SK-N-SH (cell line): ENCODE measurements around the gene CALML4. TPM values are rescaled to one million over a fixed set of nuclear protein-coding genes. Genes with fewer than 3 reads are reported as not detected.

Source experiments
- CTCF ChIA-PET: fragments of 300-600, 350-600 bp; formaldehyde crosslinking; extraction: SDS; loops from one replicate; lab custom pipeline; 2021; lab: Yijun Ruan, JAX
- POLR2A ChIA-PET: fragments of 350-600 bp; sonication (Branson Sonifier 250); formaldehyde crosslinking; extraction: SDS; loops from one replicate; lab custom pipeline; 2020; ENCODE audit warnings: antibody characterized with exemption, inconsistent platforms; lab: Yijun Ruan, JAX
- DNase-seq: peaks from one replicate; pipeline ENCODE4 v3.0.0; 2012
- H2AFZ ChIP-seq: fragments of 200-600 bp; sonication (generic); 2 replicates; pipeline ENCODE4 v1.8.1; 2016; ENCODE audit warnings: antibody characterized with exemption, mild to moderate bottlenecking, low read depth
- H3F3A ChIP-seq: fragments of 200-600 bp; sonication (generic); replicated peaks from 2 replicates; pipeline ENCODE3; 2016; ENCODE audit warnings: antibody characterized with exemption, mild to moderate bottlenecking; ENCODE audit not compliant: insufficient read depth
- H3K27ac ChIP-seq, 2 experiments: fragments of 200-500 bp in 1 of 2; fragments of 200-600 bp in 1 of 2; sonication (Bioruptor generic) in 1 of 2; sonication (generic), shearing (Covaris generic) in 1 of 2; 2 replicates each; pipeline versions ENCODE4 v1.5.1 to v1.6.1; 2014 to 2016; ENCODE audit warnings: low read depth in 2 of 2, inconsistent platforms in 1 of 2, low read length in 1 of 2, mild to moderate bottlenecking in 1 of 2, mixed read lengths in 1 of 2
- H3K27me3 ChIP-seq: fragments of 200-600 bp; sonication (generic), shearing (Covaris generic); 2 replicates; pipeline ENCODE4 v1.6.1; 2016; ENCODE audit warnings: mixed run types; ENCODE audit not compliant: insufficient read depth
- H3K36me3 ChIP-seq, 2 experiments: fragments of 200-500 bp in 1 of 2; fragments of 200-600 bp in 1 of 2; sonication (Bioruptor generic) in 1 of 2; sonication (generic) in 1 of 2; replicated peaks in 1 of 2; 2 replicates each; pipeline versions ENCODE3 to v1.5.1; 2014 to 2016; ENCODE audit warnings: low read length in 1 of 2, mild to moderate bottlenecking in 1 of 2; ENCODE audit not compliant: insufficient read depth in 2 of 2, control insufficient read depth in 1 of 2
- H3K4me1 ChIP-seq, 2 experiments: fragments of 200-500 bp in 1 of 2; fragments of 200-600 bp in 1 of 2; sonication (Bioruptor generic) in 1 of 2; sonication (generic), shearing (Covaris generic) in 1 of 2; 2 replicates each; pipeline versions ENCODE4 v1.5.1 to v1.6.1; 2014 to 2016; ENCODE audit warnings: low read depth in 1 of 2, low read length in 1 of 2, mixed run types in 1 of 2; ENCODE audit not compliant: insufficient read depth in 2 of 2, control insufficient read depth in 1 of 2
- H3K4me2 ChIP-seq: fragments of 200-600 bp; sonication (generic), shearing (Covaris generic); 2 replicates; pipeline ENCODE4 v1.6.1; 2017; ENCODE audit warnings: mixed run types
- H3K4me3 ChIP-seq, 2 experiments: fragments of 200-500 bp in 1 of 2; fragments of 200-600 bp in 1 of 2; sonication (Bioruptor generic) in 1 of 2; sonication (generic), shearing (Covaris generic) in 1 of 2; 2 replicates each; pipeline versions ENCODE4 v1.5.1 to v1.8.1; 2014 to 2016; ENCODE audit warnings: low read depth in 2 of 2, inconsistent platforms in 1 of 2, low read length in 1 of 2, mild to moderate bottlenecking in 1 of 2, mixed read lengths in 1 of 2, moderate library complexity in 1 of 2
- H3K79me2 ChIP-seq: fragments of 200-600 bp; sonication (generic); 2 replicates; pipeline ENCODE4 v1.8.1; 2017; ENCODE audit warnings: mild to moderate bottlenecking; ENCODE audit not compliant: insufficient read depth
- H3K9ac ChIP-seq: fragments of 200-600 bp; sonication (generic); 2 replicates; pipeline ENCODE4 v1.6.1; 2017; ENCODE audit warnings: mixed run types
- H3K9me2 ChIP-seq: fragments of 200-600 bp; sonication (generic); 2 replicates; pipeline ENCODE4 v1.6.1; 2017; ENCODE audit warnings: mixed run types
- H3K9me3 ChIP-seq: fragments of 200-600 bp; sonication (generic); 2 replicates; pipeline ENCODE4 v1.6.1; 2017; ENCODE audit warnings: mixed run types, mild to moderate bottlenecking, moderate library complexity
- H4K20me1 ChIP-seq: fragments of 200-600 bp; sonication (generic); 2 replicates; pipeline ENCODE4 v1.6.1; 2017; ENCODE audit warnings: mild to moderate bottlenecking, mixed run types; ENCODE audit not compliant: insufficient read depth
- EP300 ChIP-seq, 2 experiments: IDR thresholded peaks; 2 replicates each; pipeline versions ENCODE4 v1.4.0 to v1.6.1; 2012; ENCODE audit warnings: borderline replicate concordance in 1 of 2, low read depth in 1 of 2, low read length in 1 of 2
- EZH2phosphoT487 ChIP-seq: fragments of 200-600 bp; sonication (generic); IDR thresholded peaks from 2 replicates; pipeline ENCODE4 v1.6.1; 2017; ENCODE audit warnings: low read depth, mixed run types, mild to moderate bottlenecking, antibody characterized with exemption, moderate library complexity, borderline replicate concordance
- FOSL2 ChIP-seq: IDR thresholded peaks from 2 replicates; pipeline ENCODE4 v1.4.0; 2012; ENCODE audit warnings: low read depth, mild to moderate bottlenecking, moderate library complexity, borderline replicate concordance
- GABPA ChIP-seq: IDR thresholded peaks from 2 replicates; pipeline ENCODE4 v1.4.0; 2012; ENCODE audit warnings: low read depth, mild to moderate bottlenecking
- JUND ChIP-seq: IDR thresholded peaks from 2 replicates; pipeline ENCODE4 v1.4.0; 2012
- MEF2A ChIP-seq: IDR thresholded peaks from 2 replicates; pipeline ENCODE4 v1.4.0; 2012; ENCODE audit warnings: low read depth, borderline replicate concordance
- MXI1 ChIP-seq: IDR thresholded peaks from 2 replicates; pipeline ENCODE4 v1.6.1; 2012; ENCODE audit warnings: mild to moderate bottlenecking, low read depth, low read length, improper control_type of control experiment
- RAD21 ChIP-seq: IDR thresholded peaks from 2 replicates; pipeline ENCODE4 v1.6.1; 2012; ENCODE audit warnings: mild to moderate bottlenecking, low read length
- RFX5 ChIP-seq: IDR thresholded peaks from 2 replicates; pipeline ENCODE4 v1.6.1; 2012; ENCODE audit warnings: mild to moderate bottlenecking, improper control_type of control experiment, low read length
- RXRA ChIP-seq: IDR thresholded peaks from 2 replicates; pipeline ENCODE4 v1.4.0; 2012; ENCODE audit warnings: low read depth, mild to moderate bottlenecking, borderline replicate concordance
- SIN3A ChIP-seq: IDR thresholded peaks from 2 replicates; pipeline ENCODE4 v1.6.1; 2012; ENCODE audit warnings: low read depth, mild to moderate bottlenecking, low read length, moderate library complexity, borderline replicate concordance
- SMC3 ChIP-seq: IDR thresholded peaks from 2 replicates; pipeline ENCODE4 v1.6.1; 2012; ENCODE audit warnings: low read depth, low read length, improper control_type of control experiment
- TAF1 ChIP-seq: IDR thresholded peaks from 2 replicates; pipeline ENCODE4 v1.6.1; 2012; ENCODE audit warnings: low read depth, mild to moderate bottlenecking, low read length, moderate library complexity, borderline replicate concordance
- YY1 ChIP-seq: IDR thresholded peaks from 2 replicates; pipeline ENCODE4 v1.4.0; 2012; ENCODE audit warnings: low read depth, mild to moderate bottlenecking
- WGBS: methylation state at CpG from one replicate; pipeline ENCODE4 v1.1.6; 2017; ENCODE audit warnings: low lambda C conversion rate; 5-methylcytosine and 5-hydroxymethylcytosine counted together
- polyA plus RNA-seq, 3 experiments: library from polyadenylated mRNA; depleted of rRNA; stranded (reverse); fragments of >200 nt; gene quantifications; 2 replicates each; pipeline ENCODE4 v1.2.3, GENCODE V29; 2012
- TF ChIP-seq, protein P1 (sequence below): fragments of 200-600 bp; sonication (generic); IDR thresholded peaks from 2 replicates; pipeline ENCODE4 v1.6.1; 2017; ENCODE audit warnings: antibody characterized with exemption, mild to moderate bottlenecking, moderate library complexity
- TF ChIP-seq, protein P2 (sequence below): IDR thresholded peaks from 2 replicates; pipeline ENCODE4 v1.4.0; 2012; ENCODE audit warnings: low read depth, borderline replicate concordance
- TF ChIP-seq, protein P3 (sequence below): IDR thresholded peaks from 2 replicates; pipeline ENCODE4 v1.4.0; 2012; ENCODE audit warnings: low read depth
- TF ChIP-seq, protein P4 (sequence below): IDR thresholded peaks from 2 replicates; pipeline ENCODE4 v1.4.0; 2012; ENCODE audit warnings: low read depth, borderline replicate concordance

The CALML4 gene
- polyA plus RNA-seq, 1 of the 3 experiments (the other 2 are of a cell fraction): 3.1 TPM

DNA sequence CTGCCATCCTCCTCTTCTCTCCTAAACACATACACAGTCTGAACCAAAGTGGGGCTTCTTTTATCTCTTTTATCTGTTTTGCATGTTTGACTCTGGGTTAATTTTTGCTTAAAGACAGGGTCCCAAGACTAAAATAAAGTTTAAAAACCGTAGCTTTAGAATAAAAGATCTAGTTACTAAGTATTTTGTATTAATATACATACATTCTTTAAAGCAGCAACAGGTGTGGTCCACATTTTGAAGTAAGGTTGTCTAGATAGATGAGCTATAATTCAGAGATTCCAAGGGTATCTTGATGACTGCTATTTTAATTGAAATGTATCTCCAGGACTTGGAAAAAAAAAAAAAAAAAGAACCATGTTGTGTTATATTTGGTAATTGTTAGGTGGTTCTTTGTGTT is 61.3 kb downstream of the CALML4 start:
- no peak for DNase-seq
- no peak overlapping the region for H3K4me3 ChIP-seq
- CTCF ChIA-PET: interaction anchor here (0.7 to 3.3 kb wide), 2 partner anchors 11 to 130 kb away, joined by 3 to 14 read pairs; no protein-coding TSS in a partner anchor
- TF ChIP-seq MEF2A (no peak), SMC3 (no peak), TAF1 (no peak), EZH2phosphoT487 (no peak), RXRA (no peak), YY1 (no peak), EP300 (IDR thresholded peaks at IDR 0.05; ENCODE audit: borderline replicate concordance in 1 of 2, low read depth in 1 of 2, low read length in 1 of 2) (no peak)
- TF ChIP-seq, protein P1, sequence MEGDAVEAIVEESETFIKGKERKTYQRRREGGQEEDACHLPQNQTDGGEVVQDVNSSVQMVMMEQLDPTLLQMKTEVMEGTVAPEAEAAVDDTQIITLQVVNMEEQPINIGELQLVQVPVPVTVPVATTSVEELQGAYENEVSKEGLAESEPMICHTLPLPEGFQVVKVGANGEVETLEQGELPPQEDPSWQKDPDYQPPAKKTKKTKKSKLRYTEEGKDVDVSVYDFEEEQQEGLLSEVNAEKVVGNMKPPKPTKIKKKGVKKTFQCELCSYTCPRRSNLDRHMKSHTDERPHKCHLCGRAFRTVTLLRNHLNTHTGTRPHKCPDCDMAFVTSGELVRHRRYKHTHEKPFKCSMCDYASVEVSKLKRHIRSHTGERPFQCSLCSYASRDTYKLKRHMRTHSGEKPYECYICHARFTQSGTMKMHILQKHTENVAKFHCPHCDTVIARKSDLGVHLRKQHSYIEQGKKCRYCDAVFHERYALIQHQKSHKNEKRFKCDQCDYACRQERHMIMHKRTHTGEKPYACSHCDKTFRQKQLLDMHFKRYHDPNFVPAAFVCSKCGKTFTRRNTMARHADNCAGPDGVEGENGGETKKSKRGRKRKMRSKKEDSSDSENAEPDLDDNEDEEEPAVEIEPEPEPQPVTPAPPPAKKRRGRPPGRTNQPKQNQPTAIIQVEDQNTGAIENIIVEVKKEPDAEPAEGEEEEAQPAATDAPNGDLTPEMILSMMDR: no peak
- TF ChIP-seq, protein P2, sequence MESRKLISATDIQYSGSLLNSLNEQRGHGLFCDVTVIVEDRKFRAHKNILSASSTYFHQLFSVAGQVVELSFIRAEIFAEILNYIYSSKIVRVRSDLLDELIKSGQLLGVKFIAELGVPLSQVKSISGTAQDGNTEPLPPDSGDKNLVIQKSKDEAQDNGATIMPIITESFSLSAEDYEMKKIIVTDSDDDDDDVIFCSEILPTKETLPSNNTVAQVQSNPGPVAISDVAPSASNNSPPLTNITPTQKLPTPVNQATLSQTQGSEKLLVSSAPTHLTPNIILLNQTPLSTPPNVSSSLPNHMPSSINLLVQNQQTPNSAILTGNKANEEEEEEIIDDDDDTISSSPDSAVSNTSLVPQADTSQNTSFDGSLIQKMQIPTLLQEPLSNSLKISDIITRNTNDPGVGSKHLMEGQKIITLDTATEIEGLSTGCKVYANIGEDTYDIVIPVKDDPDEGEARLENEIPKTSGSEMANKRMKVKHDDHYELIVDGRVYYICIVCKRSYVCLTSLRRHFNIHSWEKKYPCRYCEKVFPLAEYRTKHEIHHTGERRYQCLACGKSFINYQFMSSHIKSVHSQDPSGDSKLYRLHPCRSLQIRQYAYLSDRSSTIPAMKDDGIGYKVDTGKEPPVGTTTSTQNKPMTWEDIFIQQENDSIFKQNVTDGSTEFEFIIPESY: no peak
- TF ChIP-seq, protein P3, sequence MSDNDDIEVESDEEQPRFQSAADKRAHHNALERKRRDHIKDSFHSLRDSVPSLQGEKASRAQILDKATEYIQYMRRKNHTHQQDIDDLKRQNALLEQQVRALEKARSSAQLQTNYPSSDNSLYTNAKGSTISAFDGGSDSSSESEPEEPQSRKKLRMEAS: no peak
- H3K27ac ChIP-seq: no peak overlapping the region
- H3K4me2 ChIP-seq: no peak overlapping the region
- peaks cover 0 to 1% of the 10 kb centered on the region in 2 experiments; a peak in 2 of 4 replicates for H3K4me1 ChIP-seq
- peaks cover 17% of the 10 kb centered on the region for H3F3A ChIP-seq
- POLR2A ChIA-PET: no interaction called here
- H3K9me3 ChIP-seq: no peaks in the 10 kb centered on the region
- peaks cover 18% of the 10 kb centered on the region; the same call in 1 of the 2 replicates for H3K79me2 ChIP-seq
- H2AFZ ChIP-seq: no peak overlapping the region
- H3K36me3 ChIP-seq: peaks cover 20 to 26% of the 10 kb centered on the region in 2 experiments
- H3K27me3 ChIP-seq: no peaks in the 10 kb centered on the region
- WGBS: 97% methylated on average over 1 of the region's 1 CpG
- H3K9ac ChIP-seq: no peak overlapping the region
- H4K20me1 ChIP-seq: no peaks in the 10 kb centered on the region
- no peaks in the 10 kb centered on the region for H3K9me2 ChIP-seq

DNA sequence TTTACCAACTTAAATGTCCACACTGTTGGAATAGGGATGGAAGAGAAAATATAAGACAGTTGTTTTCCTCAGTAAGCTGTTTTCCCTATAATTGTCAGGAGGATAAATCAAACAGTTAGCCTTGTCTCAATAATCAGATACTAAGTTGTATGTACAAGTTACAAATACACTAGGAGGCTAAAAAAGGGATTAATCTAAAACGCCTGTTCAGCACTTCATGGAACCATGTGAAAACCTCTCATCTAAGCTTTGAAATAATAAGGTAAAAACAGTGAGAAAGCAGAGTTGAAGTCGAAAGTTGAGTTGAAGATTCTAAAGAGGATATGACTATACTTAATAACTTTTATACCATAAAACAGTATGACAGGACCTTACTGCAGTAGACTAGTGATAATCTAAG is 62.0 kb downstream of the CALML4 start:
- no peak overlapping the region for H3K9ac ChIP-seq
- no peak overlapping the region for H3K4me2 ChIP-seq
- no peak for DNase-seq
- ChIA-PET POLR2A (no interaction called here), CTCF (no interaction called here)
- H3K36me3 ChIP-seq: peaks cover 23 to 26% of the 10 kb centered on the region in 2 experiments
- no peaks in the 10 kb centered on the region for H3K9me2 ChIP-seq
- WGBS: 87% methylated on average over 2 of the region's 2 CpGs
- H3K79me2 ChIP-seq: peaks cover 16% of the 10 kb centered on the region; the same call in 1 of the 2 replicates
- no peaks in the 10 kb centered on the region for H3K9me3 ChIP-seq
- H3K4me1 ChIP-seq: no peaks in the 10 kb centered on the region; a peak in 1 of 4 replicates
- H3F3A ChIP-seq: peaks cover 14% of the 10 kb centered on the region
- H4K20me1 ChIP-seq: no peaks in the 10 kb centered on the region
- H3K4me3 ChIP-seq: no peak overlapping the region
- H2AFZ ChIP-seq: no peak overlapping the region
- no peaks in the 10 kb centered on the region for H3K27me3 ChIP-seq
- no peak overlapping the region for H3K27ac ChIP-seq
- TF ChIP-seq JUND (no peak), MXI1 (no peak), RFX5 (no peak), FOSL2 (no peak), RAD21 (no peak), TAF1 (no peak), SIN3A (no peak), GABPA (no peak)
- TF ChIP-seq, protein P3: no peak
- TF ChIP-seq, protein P4, sequence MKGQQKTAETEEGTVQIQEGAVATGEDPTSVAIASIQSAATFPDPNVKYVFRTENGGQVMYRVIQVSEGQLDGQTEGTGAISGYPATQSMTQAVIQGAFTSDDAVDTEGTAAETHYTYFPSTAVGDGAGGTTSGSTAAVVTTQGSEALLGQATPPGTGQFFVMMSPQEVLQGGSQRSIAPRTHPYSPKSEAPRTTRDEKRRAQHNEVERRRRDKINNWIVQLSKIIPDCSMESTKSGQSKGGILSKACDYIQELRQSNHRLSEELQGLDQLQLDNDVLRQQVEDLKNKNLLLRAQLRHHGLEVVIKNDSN: no peak
- TF ChIP-seq, protein P2: no peak
